Measurements from ENCODE around the gene BTN1A1.

BTN1A1 gene, protein sequence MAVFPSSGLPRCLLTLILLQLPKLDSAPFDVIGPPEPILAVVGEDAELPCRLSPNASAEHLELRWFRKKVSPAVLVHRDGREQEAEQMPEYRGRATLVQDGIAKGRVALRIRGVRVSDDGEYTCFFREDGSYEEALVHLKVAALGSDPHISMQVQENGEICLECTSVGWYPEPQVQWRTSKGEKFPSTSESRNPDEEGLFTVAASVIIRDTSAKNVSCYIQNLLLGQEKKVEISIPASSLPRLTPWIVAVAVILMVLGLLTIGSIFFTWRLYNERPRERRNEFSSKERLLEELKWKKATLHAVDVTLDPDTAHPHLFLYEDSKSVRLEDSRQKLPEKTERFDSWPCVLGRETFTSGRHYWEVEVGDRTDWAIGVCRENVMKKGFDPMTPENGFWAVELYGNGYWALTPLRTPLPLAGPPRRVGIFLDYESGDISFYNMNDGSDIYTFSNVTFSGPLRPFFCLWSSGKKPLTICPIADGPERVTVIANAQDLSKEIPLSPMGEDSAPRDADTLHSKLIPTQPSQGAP

DNA sequence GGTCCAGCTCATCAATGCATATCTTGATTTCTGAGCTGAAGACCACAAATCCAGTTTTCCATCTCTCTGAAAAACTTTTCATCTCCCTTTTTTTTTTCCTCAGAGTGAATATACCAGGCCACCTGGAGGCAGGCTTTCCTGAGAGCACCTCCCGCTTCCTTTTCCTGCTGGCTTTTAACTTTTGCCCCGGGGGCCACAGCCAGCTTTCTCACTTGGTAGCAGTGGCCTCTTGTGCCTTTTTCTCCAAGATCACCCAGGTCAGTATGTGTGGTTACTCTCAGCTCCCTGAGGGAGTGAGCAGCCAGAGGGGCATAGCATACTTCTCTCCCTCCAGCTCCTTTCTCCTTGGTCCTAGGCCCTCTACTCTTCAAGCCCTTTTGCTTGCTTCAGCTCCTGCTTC is at the start of gene BTN1A1:
TSS of gene BTN1A1 (plus strand) at position 202 of the 400 bp plus-strand sequence. CDS start 984 bp downstream, outside the sequence.
- ChIA-PET POLR2A (no interaction called here), CTCF (no interaction called here)
- no peak for DNase-seq (ENCODE audit: extremely low spot score)
- TF ChIP-seq, protein P1, sequence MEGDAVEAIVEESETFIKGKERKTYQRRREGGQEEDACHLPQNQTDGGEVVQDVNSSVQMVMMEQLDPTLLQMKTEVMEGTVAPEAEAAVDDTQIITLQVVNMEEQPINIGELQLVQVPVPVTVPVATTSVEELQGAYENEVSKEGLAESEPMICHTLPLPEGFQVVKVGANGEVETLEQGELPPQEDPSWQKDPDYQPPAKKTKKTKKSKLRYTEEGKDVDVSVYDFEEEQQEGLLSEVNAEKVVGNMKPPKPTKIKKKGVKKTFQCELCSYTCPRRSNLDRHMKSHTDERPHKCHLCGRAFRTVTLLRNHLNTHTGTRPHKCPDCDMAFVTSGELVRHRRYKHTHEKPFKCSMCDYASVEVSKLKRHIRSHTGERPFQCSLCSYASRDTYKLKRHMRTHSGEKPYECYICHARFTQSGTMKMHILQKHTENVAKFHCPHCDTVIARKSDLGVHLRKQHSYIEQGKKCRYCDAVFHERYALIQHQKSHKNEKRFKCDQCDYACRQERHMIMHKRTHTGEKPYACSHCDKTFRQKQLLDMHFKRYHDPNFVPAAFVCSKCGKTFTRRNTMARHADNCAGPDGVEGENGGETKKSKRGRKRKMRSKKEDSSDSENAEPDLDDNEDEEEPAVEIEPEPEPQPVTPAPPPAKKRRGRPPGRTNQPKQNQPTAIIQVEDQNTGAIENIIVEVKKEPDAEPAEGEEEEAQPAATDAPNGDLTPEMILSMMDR (IDR thresholded peaks at IDR 0.05; ENCODE audit: control extremely low read depth, extremely low read depth, low read depth, missing control alignments): no peak

DNA sequence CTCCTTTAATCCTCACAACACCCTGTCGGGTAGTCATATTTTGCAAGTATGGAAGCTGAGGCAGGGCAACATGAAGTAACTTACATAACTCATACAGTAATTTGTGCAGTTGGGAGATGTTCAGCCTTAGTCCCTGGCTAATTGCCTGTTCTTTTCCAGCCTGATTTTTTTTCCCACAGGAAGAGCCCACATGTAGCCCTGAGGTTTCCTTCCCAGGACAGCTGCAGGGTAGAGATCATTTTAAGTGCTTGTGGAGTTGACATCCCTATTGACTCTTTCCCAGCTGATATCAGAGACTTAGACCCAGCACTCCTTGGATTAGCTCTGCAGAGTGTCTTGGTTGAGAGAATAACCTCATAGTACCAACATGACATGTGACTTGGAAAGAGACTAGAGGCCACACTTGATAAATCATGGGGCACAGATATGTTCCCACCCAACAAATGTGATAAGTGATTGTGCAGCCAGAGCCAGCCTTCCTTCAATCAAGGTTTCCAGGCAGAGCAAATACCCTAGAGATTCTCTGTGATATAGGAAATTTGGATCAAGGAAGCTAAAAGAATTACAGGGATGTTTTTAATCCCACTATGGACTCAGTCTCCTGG is 47.4 kb upstream of the BTN1A1 start:
- ChIA-PET POLR2A (no interaction called here), CTCF (interaction anchor here (3.0 kb wide), 1 partner anchor 8 kb away, joined by 6 read pairs; no protein-coding TSS in a partner anchor)
- DNase-seq (ENCODE audit: extremely low spot score): no peak
- TF ChIP-seq, protein P1 (IDR thresholded peaks at IDR 0.05; ENCODE audit: control extremely low read depth, extremely low read depth, low read depth, missing control alignments): no peak

DNA sequence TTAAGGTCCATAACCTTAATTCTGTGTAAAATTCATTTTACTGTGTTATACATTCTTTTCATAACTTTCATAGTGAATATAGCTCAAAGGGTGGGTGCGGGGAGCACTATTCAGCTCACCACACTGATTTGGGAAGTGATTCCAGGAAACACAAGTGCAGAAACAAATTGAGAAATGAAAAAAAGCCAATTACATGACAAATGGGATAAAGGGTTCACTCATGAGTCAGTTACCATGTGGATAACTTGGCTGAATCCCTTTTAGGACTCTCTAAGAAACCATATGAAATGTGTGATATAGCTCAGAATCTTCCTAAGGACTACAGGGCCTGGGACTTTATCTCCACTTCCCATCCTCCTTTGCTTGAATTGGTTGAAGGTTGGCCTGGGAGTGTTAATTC is 45.5 kb upstream of the BTN1A1 start:
- ChIA-PET CTCF (interaction anchor here (0.9 to 3.0 kb wide), 3 partner anchors 10 to 72 kb away, joined by 3 to 6 read pairs (median 3); partner anchors contain the start of gene BTN2A2), POLR2A (no interaction called here)
- TF ChIP-seq, protein P1 (IDR thresholded peaks at IDR 0.05; ENCODE audit: control extremely low read depth, extremely low read depth, low read depth, missing control alignments): no peak
- no peak for DNase-seq (ENCODE audit: extremely low spot score)

DNA sequence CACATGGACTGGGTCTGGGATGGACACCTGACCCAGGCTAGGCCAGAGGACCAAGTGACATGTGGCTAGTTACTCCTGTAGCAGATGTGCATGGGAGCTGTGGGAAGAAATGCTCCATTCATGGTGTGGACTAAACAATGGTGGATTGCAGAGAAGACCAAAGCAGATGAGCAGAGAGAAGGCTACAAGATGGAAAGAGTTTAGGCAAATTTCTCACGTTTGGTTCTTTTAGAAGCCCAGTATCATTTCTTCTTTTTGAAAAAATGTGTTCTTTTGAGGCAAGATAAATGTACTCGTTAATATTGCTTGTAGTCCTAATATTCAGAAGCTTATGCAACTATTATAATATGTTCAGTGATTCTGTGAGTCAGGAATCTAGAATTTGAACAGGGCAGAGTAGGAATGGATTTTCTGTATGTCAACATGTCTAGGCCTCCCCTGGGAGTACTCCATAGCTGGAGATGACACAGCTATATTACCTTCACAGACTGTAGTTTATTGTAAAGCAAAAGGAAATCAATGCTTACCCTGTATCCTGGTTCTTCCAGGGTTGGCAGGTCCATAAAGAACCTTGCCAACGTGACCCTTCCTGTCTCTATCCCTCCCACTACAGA is 44.6 kb upstream of the BTN1A1 start:
- no peak for DNase-seq (ENCODE audit: extremely low spot score)
- TF ChIP-seq, protein P1 (IDR thresholded peaks at IDR 0.05; ENCODE audit: control extremely low read depth, extremely low read depth, low read depth, missing control alignments): no peak
- CTCF ChIA-PET: interaction anchor here (1.2 to 3.0 kb wide), 4 partner anchors 9 to 15 kb away, joined by 3 to 6 read pairs (median 5); no protein-coding TSS in a partner anchor
- POLR2A ChIA-PET: no interaction called here

DNA sequence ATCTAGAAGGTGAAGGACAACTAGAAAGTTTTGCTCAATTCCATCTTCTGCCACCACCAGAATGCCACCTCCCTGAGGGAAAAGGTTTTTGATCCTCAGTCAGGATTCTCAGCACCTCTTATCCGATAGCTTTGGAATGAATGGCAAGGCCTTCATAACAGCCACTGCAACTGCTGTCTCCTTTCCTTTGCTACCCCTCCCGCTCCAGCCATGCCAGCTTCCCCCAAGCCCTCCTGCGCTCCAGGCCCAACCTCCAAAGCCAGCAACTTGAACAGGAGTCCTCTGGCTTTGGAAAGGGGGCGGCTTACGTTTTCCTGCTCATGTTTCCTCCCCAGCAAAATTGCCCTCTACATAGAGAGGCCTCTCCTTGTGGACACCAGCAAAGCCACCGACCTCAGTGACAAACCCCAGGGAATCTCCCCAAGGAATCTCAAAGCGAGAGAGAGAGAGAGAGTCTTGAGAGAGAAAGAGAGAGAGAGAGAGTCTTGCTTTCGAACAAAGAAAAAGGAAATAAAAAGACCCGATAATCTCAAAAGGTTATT is 42.8 kb upstream of the BTN1A1 start:
- ChIA-PET POLR2A (no interaction called here), CTCF (no interaction called here)
- DNase-seq (ENCODE audit: extremely low spot score): no peak
- TF ChIP-seq, protein P1 (IDR thresholded peaks at IDR 0.05; ENCODE audit: control extremely low read depth, extremely low read depth, low read depth, missing control alignments): no peak

All from GM10248 (cell line).